NCI-H345 treated with DMSO at 0.1 percent for 48 hours (cell line): ENCODE measurements around the gene MYO1E.
"Not testable (repeated sequence)": the region's sequence is repeated elsewhere in the genome, so short reads cannot be mapped to it uniquely, and the experiment has no call there.

ENCODE experiments used
- DNase-seq: peaks from one replicate; lab custom pipeline; 2025; ENCODE audit not compliant: unreplicated experiment; lab: John Stamatoyannopoulos, UW

MYO1E gene

GRCh38 chr15:59296181-59296617, 76.5 kb downstream of the MYO1E start:
- no peak for DNase-seq

GRCh38 chr15:59295261-59296001, 77.2 kb downstream of the MYO1E start:
- DNase-seq = no peak

GRCh38 chr15:59294574-59295260, 78.0 kb downstream of the MYO1E start:
- no peak for DNase-seq

DNA sequence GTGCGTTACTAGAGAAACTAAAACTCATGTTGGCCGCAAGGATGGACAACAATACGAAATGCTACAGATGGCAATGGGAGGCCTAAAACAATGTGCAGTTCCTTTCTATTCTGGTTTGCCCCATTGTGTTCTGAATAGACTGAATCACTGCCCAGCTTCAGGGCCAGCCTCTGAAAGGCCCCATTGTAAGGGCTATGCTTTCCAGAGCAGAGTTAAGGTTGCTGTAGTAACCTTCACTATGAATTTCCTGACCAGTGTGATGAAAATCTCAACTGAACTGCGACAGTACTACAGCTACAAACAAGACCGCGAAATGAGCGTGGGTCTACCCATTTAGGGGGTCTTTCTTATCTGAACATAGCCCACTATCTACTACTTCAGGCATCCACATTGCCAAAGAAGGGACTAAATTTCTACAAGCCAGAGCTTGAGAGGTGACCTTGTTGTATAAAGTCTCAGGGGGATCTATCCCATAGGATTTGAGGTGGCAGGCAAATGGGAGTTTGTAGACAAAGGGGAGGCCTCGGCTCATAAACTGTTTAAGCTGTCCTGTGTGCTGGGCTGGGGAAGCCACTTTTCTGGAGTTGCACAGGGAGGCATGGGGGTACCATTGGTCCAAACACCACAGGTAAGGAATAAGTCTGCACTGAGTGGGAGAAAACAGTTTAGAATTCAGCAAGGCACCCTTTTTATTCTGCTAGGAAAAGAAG, 80.1 kb downstream of the MYO1E start:
- no peak for DNase-seq

- DNase-seq = no peak
These were observed 81.5 kb downstream of the MYO1E start for GRCh38 chr15:59291213-59291549.

- no peak for DNase-seq
These were observed 82.1 kb downstream of the MYO1E start for GRCh38 chr15:59290295-59291212.

- no peak for DNase-seq
These were observed 83.1 kb downstream of the MYO1E start for GRCh38 chr15:59289574-59289973.

DNA sequence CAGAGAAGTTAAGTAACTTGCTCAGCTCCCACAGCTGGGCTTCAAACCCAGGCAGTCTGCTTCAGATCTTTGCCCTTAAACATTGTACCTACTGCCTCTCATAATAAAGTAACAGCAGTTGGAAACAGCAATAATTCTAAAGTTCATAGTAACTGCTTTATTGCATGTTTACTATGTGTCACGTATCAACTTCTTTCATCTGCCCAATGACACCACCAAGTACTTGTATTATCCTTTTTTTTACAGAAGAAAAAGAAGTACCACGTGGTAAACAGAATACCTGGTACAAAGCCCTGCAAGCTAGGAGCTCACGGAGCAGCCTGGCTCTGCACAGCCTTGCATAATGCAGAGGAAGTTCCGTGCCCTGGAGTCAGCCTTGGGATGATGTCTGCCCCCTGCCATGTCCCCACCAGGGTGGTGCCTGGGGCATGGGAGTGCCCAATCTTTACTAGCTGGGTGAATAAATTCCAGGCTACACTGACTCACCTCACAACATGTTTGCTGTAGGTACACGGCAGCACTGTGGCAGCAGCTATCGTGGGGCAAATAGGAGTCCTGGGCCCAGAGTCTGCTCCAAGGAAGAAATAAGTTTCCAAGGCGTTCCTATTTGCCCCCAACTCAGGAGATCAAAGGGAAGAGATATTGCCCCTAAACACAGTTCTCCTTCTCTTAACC, 88.8 kb downstream of the MYO1E start:
- no peak for DNase-seq

DNA sequence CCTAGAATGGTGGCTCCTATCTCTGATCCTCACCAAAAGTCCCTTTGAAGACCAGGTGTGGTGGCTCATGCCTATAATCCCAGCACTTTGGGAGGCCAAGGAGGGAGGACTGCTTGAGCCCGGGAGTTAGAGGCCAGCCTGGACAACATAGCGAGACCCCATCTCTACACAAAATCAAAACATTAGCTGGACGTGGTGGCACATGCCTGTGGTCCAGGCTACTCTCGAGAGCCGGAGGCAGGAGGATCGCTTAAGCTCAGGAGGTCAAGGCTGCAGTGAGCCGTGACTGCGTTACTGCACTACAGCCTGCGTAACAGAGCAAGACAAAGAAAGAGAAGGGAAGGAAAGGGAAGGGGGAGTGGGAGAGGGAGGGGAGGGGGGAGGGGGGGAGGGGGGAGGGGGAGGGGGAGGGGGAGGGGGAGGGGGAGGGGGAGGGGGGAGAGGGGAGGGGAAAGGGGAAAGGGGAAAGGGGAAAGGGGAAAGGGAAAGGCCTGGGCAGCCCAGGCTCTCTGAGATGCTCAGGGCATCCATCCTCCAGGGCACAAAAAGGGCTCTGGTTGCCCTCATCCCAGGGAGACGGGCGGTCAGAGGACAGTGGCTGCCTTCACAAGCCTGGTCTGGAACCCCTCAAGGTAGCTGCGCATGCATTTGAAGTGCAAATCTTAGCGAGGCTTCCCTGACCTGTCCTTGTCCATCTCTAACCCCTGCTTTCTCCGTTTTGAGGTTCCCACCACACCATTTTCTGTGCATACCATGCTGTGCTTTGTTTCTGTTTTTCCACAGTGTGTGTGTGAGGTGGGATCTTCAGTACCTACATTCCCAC, 89.9 kb downstream of the MYO1E start:
- no peak for DNase-seq

DNA sequence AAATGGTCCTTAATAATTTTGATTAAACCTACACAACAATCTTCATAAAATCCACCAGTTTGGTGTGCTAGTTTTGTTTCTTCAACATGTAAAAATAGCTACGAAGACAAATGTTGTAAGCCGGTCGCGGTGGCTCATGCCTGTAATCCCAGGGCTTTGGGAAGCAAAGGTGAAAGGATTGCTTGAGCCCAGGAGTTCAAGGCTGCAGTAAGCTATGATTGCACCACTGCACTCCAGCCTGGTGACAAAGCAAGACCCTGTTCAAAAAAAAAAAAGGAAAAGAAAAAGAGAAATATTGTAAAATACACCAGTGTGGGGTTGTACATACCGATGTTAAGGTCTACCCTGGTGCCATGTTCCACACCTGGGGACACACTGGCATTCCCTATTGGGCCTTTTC, 91.0 kb downstream of the MYO1E start:
- DNase-seq = no peak

DNA sequence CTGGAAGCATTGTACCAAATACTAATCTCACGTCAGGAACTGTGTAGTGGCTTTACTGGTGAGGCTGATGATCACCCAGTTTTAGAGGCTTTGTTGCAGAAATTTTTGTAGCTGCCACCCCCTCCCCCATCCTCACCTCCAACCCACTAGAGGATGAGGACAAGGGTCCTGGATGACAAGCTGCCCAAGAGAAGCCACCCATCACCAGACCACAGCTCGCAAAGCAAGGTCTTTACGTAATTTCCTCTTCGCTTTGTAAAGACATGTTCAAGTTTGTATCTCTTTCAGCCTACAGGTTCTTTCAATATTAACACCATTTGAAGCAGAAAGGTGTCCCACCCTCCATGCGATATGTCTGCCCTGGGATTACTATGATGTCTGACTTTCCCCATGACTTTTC, 91.8 kb downstream of the MYO1E start:
- DNase-seq = no peak

DNA sequence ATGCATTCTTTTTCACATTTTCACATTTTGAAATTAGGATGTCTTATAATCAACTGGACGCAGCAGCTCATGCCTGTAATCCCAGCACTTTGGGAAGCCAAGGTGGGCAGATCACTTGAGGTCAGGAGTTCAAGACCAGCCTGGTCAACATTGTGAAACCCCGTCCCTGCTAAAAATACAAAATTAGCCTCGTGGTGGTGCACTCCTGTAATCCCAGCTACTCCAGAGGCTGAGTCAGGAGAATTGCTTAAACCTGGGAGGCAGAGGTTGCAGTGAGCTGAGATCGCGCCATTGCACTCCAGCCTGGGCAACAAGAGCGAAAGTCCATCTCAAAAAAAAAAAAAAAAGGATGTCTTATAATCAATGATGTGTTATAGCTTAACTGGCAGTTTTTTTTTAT, 92.4 kb downstream of the MYO1E start:
- DNase-seq = not testable (repeated sequence)

DNA sequence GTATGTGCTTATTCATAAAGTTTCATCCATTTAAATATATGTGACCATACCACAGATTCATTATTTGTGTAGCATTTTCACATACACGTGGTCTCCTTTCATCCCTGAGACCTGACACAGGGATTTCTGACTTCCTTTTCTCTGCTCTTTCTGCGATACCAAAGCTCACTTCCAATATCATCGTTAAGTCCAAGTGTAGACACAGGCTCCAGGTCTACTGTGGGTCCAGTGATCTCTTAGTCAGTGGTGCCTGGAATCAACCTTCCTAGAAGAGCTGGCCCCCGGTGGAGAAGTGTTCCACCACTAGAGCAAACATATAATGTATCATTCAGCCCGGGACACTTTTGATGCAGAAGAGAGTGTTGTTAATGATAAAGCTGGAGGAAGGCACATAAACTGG, 93.6 kb downstream of the MYO1E start:
- DNase-seq = no peak

- no peak for DNase-seq
These were observed 94.6 kb downstream of the MYO1E start for GRCh38 chr15:59278120-59278519.

DNA sequence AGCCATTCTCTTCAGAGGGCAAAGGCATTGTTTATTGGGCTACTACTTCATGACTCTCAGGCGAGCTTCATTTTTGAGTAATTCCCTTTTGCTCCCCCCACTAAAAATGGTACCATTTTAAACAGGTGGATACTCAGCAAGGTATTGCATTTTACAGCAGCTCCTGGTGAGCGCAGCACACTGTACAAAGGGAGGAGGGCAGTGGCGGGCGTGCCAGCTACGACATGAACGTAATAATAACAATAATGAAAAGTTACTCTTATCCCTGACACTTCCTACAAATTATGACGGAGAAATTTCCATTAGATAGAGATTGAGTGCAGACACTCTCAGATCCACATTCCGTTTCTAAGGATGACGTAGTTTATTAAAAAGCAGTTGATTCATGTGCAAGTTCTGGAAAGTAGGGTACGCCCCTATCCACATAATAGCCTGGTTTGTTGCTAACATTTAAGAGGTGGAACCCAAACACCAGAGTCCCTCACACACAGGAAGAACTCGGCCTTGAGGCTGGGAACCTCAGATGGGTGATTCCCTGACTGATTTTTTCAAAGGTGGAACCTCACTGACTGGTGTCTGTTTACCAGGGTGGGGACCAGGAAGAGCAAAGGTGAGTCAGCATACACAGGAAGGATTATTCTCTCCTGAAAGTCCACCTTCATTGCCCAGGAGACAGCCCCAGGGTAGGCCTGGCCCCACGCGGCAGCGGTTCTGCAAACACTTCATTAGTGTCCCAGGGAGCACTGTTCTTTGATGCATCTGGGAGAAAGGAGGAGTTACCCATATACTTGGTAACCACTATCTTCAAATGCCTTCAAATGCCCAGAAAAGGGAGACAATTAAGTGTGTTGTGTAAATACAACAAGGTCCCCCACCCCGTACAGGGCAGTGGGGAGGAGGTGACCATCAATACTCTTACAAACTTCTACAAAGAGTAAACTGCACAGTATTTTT, 96.2 kb downstream of the MYO1E start:
- DNase-seq = no peak

- DNase-seq = no peak
These were observed 98.3 kb downstream of the MYO1E start for GRCh38 chr15:59274126-59274970.

- DNase-seq = no peak
These were observed 99.4 kb downstream of the MYO1E start for GRCh38 chr15:59273234-59273633.
